Neural progenitor cell (in vitro differentiated cells): ENCODE measurements around the gene PHC1.

Source experiments
- EZH2 ChIP-seq: fragments of 200-600 bp; sonication (generic); IDR thresholded peaks from 2 replicates; pipeline ENCODE4 v1.6.1; 2017; ENCODE audit warnings: antibody characterized with exemption, mild to moderate bottlenecking, moderate library complexity
- TF ChIP-seq, protein P1 (sequence below): fragments of 200-600 bp; sonication (generic); IDR thresholded peaks from 2 replicates; pipeline ENCODE4 v1.5.1; 2017; ENCODE audit warnings: antibody characterized with exemption, mild to moderate bottlenecking

DNA sequence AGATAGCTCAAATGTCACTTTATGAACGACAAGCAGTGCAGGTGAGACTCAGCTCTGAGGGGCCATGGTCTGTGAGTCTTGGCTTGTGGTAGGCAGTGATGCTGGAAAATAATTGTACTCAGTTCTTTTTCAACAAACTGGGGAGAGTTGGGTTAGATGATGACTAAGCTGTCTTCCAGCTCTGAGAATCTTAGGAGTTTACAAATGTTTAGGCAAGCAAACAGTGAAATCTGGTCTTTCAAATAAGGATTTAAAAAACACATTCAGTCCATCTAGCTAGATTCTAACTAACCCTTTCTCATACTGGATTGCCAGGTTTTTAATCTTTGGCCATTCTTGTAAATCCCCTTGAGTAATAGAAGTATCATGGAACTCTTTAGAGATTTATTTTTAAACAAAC lies 3.4 kb downstream of the PHC1 start:
- no peak for TF ChIP-seq EZH2
- TF ChIP-seq, protein P1, sequence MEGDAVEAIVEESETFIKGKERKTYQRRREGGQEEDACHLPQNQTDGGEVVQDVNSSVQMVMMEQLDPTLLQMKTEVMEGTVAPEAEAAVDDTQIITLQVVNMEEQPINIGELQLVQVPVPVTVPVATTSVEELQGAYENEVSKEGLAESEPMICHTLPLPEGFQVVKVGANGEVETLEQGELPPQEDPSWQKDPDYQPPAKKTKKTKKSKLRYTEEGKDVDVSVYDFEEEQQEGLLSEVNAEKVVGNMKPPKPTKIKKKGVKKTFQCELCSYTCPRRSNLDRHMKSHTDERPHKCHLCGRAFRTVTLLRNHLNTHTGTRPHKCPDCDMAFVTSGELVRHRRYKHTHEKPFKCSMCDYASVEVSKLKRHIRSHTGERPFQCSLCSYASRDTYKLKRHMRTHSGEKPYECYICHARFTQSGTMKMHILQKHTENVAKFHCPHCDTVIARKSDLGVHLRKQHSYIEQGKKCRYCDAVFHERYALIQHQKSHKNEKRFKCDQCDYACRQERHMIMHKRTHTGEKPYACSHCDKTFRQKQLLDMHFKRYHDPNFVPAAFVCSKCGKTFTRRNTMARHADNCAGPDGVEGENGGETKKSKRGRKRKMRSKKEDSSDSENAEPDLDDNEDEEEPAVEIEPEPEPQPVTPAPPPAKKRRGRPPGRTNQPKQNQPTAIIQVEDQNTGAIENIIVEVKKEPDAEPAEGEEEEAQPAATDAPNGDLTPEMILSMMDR = no peak
